GM21786 (cell line): Measurements from ENCODE around the gene CD3E.

Experiments
- ATAC-seq: cut with Tn5 transposase; IDR thresholded peaks from one replicate; pipeline ENCODE4 v1.9.1; 2021; ENCODE audit not compliant: unreplicated experiment

Gene CD3E

DNA sequence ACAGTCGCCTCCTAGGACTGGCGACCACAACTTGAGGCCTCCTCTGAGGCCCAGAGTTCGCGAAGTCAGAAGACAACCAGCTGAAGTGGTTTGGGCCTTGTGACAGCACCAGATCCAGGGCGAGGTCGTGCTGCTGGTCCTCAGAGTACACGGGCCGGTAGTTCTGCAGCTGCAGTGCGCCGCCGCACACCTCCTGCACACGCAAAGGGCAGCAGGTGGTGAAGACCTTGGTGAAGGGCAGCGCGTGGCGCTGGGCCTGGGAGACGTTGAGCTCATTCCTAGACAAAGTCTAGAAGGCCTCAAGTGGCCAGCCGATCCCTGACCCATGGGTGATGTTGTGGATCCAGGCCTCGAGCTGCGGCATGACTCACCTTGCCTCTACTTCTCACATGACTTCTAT lies 18.2 kb downstream of the CD3E start:
- no peak for ATAC-seq

DNA sequence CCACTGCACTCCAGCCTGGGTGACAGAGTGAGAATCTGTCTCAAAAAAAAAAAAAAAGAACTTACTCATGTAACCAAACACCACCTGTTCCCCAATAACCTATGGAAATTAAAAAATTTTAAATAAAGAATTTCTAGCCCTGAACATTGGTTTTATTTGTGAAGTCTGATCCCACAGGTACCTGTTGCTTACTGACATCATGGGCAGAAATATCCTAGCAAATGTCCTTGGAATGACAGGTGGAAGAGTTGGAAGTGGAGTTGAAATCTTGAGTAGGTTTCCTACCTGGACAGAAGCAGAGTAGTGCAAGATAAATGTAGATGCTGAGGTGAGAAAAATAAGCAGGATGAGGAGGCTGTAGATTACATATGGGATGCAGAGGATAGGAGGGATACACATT lies 20.8 kb downstream of the CD3E start:
- ATAC-seq = no peak

DNA sequence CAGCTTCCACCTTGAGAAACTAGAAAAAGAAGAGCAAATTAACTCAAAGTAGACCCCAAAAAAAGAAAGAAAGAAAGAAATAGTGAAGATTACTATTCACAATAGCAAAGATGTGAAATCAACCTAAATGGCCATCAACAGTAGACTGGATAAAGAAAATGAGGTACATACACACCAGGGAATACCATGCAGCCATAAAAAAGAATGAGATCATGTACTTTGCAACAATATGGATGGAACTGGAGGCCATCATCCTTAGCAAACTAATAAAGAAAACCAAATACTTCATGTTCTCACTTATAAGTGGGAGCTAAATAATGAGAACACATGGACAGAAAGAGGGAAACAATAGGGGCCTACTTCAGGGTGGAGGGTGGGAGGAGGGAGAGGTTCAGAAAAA lies 24.2 kb downstream of the CD3E start:
- ATAC-seq = no peak

DNA sequence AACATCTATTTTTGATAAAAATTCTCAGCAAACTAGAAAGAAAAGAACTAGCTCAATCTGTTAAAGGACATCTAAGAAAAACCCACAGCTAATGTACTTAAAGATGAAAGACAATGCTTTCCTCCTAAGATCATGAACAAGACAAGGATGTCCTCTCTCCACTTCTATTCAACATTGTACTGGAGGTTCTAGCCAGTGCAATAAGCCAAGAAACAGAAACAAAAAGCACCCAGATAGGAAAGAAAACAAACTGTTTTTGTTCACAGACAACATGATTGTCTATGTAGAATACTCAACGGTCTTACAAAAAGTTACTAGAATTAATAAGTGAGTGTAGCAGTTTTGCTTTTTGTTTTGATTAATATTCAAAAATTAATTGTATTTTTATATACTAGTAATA lies 30.2 kb downstream of the CD3E start:
- no peak for ATAC-seq

- no peak for ATAC-seq
These were observed 34.1 kb downstream of the CD3E start for GRCh38 chr11:118338637-118339061.

- ATAC-seq = no peak
These were observed 34.9 kb downstream of the CD3E start for GRCh38 chr11:118339281-118339961.

GRCh38 chr11:118340449-118340848 lies 35.9 kb downstream of the CD3E start:
- ATAC-seq = no peak

DNA sequence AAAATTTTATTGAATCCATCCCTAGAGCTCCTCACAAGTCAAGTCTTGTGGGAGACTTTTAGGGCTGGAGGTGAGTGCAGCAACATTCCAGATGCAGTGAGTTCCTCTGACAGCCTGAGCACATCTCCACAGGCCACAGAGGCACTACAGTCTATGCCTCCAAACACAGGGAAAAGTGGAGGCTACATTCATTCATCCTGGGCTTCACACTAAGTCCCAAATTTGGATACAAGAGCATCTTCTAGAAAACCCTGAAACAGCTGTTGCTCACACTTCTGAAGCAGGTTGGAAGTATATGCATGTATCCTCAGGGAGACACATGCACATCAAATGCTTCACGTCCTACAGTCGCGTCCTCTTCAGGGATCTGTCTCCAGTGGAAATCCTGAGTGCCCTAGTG lies 36.7 kb downstream of the CD3E start:
- ATAC-seq = no peak

DNA sequence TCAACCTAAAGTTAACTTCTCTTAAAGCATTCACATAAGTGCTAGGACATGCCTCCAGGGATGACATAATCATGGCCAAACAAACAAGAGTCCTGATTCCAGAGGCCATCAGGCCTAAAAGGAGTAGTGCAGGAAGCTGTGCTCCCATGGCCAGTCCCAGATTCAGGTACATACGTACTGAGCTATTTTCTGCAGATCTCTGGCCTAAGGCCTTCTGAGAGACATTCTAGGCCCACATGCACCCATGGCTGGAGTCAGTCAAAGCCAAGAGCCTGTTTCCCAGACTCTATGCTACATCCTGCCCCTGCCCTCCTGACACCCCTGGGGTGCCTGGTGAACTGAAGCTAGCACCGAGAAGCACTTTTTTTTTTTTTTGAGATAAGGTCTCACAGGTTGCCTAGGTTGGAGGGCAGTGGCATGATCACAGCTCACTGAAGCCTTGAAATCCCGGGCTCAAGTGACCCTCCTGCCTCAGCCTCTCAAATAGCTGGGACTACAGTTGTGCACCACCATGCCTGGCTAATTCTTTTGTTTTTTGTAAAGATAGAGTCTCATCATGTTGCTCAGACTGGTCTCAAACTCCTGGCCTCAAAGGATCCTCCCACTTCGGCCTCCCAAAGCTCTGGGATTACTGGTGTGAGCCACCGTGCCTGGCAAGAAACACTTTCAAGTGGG lies 37.4 kb downstream of the CD3E start:
- ATAC-seq = no peak

GRCh38 chr11:118342503-118343161 lies 38.1 kb downstream of the CD3E start, which contains the start of gene CD3D:
Gene CD3D, minus strand, starts transcription at chr11:118342705. Its CDS starts 98 bp downstream, at chr11:118342607.
- ATAC-seq = no peak

- no peak for ATAC-seq
These were observed 38.7 kb downstream of the CD3E start for GRCh38 chr11:118343248-118343647.

GRCh38 chr11:118343981-118344515 lies 39.5 kb downstream of the CD3E start, which contains the start of gene CD3G:
Gene CD3G, plus strand, starts transcription at chr11:118344344. Its CDS starts 80 bp downstream, at chr11:118344424.
- ATAC-seq = no peak

DNA sequence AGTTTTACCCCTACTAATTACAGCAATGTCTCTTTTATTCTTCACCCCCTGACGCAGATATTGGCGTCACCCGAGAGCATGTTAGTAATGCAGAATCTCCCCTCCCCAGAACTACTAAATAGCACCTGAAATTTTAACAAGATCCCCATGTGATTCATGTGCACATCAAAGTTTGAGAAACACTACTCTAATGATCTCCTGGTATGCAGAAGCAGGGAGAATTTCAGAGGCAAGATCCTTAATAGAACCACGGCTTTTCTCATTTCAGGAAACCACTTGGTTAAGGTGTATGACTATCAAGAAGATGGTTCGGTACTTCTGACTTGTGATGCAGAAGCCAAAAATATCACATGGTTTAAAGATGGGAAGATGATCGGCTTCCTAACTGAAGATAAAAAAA lies 44.9 kb downstream of the CD3E start:
- no peak for ATAC-seq

GRCh38 chr11:118353084-118353710 lies 48.7 kb downstream of the CD3E start:
- ATAC-seq = no peak

DNA sequence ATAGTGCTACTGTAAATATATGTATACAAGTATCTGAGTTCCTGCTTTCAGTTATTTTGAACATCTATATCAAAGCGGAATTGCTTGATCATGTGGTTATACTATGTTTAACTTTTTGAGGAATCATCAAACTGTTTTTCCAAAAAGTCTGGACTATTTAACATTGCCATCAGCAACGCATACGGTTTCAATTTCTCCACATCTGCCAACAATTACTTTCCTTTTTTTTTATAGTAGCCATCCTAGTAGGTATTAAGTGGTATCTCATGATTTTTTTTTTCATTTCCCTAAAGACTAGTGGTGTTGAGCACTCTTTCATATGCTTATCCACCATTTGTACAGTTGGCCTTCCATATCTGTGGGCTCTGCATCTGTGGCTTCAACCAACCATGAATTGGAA lies 53.5 kb downstream of the CD3E start:
- no peak for ATAC-seq

DNA sequence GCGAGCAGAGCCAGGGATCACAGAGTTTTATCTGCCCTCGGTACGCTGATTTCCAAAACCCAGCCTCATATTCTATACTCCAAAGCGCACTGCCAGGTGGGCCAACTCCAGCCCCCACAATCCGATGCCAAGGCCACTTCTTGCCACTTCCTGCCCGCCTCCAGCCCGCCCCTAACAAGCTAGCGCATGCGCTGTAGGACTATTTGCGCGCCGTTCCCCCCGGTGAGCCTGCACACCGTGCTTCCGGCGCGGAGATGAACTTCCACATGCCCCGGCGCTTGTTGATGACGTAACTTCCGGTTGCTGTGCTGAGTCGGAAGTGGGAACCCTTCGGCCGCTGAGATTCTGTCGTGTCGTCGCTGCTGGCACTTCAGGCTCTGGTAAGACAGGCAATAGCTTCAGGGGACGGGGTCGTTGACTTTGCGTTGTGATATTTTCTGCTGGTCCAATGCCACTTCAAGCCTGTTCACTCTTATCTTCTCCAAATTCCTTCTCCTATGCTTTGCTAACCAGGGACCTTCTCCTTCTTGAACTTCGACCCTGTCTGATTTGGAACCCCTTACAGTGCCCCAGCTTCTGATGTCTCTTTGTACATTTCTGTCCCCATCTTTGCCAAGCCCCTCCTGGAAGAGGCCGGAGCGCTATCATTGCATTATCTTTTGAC lies 54.9 kb downstream of the CD3E start, which contains the start of gene UBE4A:
TSS of gene UBE4A (plus strand) at position 306 of the 664 bp plus-strand sequence. CDS start 5,481 bp downstream, outside the sequence.
- peak; percentile 83 for ATAC-seq

DNA sequence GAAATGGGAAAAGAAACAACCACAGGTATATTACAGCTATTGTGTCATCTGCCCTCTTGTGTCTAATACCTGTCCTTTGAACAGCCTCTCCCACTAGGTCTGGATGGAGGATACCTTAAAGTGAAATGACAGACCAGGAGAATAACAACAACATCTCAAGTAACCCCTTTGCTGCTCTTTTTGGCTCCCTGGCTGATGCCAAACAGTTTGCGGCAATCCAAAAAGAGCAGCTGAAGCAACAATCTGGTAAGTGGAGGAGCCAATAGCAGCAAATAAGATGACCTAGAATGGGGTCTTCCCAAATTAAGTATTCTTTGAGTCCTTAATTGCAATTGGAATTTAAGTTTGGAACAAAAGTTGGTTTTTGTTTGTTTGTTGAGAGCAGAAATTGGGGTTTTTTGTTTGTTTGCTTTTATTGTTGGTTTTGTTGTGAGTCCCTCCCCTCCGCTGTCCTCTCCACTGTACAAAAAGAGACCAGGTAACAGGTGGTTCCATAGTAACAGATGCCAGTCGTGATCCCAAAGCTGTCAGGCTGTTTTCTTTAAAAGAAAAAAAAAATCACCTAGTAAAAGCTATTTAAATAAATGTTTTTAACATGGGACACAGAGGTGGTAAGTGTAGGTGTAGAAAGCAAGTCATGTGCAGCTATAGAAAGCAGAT lies 60.6 kb downstream of the CD3E start:
- no peak for ATAC-seq
